GM19240 (cell line): ENCODE measurements around the gene MESP2.

Experiments used
- DNase-seq: peaks from one replicate; pipeline ENCODE4 v3.0.0; 2011; ENCODE audit warnings: low spot score; ENCODE audit not compliant: insufficient read length

MESP2 gene

GRCh38 chr15:89754361-89755154 lies 21.6 kb upstream of the MESP2 start:
- DNase-seq = no peak

- DNase-seq = no peak
Measured at GRCh38 chr15:89755701-89756100, 20.4 kb upstream of the MESP2 start.

GRCh38 chr15:89756897-89757296 lies 19.2 kb upstream of the MESP2 start:
- no peak for DNase-seq

DNA sequence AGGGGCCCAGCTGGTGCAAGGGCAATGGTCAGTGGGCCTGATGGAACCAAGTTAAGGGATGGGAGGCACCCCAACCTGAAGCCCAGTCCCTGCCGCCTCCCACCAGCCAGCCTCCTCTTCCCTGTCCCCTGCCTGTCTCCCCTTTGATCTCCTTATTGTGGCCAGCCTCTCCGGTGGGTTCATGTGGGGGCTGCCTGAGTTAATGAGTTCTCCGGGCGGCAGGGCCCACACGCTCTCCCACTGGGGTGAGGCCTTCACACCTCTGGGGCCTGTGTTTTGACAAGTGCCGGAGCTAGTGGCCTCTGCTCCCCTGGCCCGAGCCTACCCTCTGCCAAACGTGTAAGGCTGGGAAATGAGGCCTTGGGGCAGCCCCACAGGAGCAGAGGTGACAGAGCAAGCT lies 17.8 kb upstream of the MESP2 start:
- no peak for DNase-seq

- DNase-seq = no peak
Measured at GRCh38 chr15:89758981-89759380, 17.2 kb upstream of the MESP2 start.

- DNase-seq = no peak
Measured at GRCh38 chr15:89759835-89760234, 16.3 kb upstream of the MESP2 start.

DNA sequence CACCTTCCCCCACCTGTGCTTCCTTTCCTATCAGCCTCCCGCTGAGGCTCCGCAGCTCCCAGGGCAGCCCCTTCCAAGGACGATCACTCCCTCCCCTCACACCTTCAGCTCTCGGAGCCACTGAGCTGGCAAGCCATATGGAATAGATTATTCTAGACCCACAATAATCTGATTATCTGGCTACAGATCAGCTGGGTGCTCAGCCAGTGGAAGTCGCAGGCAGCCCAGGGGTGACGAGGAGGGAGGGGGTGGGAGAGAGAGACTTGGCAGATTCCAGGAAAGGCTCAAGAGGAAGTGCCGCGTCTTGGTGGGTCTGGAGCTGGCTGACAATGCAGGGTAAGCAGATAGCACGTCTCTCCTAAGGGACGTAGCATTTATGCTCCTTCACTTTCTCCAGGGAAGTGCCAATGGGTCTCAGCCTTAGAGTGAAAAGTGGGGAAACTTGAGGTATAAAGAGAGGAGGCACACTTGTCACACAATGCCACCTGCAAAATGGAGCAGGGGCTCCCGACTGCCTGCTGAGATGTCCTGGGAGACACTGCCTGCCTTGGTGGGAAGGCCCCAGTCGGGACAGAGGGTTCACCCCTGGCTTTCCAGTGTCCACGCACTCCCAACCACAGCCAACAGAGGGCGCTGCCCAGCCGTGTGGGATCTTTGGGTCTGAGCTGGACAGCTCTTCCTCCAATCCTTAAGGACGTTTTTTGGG lies 15.7 kb upstream of the MESP2 start:
- DNase-seq = peak; percentile 70

DNA sequence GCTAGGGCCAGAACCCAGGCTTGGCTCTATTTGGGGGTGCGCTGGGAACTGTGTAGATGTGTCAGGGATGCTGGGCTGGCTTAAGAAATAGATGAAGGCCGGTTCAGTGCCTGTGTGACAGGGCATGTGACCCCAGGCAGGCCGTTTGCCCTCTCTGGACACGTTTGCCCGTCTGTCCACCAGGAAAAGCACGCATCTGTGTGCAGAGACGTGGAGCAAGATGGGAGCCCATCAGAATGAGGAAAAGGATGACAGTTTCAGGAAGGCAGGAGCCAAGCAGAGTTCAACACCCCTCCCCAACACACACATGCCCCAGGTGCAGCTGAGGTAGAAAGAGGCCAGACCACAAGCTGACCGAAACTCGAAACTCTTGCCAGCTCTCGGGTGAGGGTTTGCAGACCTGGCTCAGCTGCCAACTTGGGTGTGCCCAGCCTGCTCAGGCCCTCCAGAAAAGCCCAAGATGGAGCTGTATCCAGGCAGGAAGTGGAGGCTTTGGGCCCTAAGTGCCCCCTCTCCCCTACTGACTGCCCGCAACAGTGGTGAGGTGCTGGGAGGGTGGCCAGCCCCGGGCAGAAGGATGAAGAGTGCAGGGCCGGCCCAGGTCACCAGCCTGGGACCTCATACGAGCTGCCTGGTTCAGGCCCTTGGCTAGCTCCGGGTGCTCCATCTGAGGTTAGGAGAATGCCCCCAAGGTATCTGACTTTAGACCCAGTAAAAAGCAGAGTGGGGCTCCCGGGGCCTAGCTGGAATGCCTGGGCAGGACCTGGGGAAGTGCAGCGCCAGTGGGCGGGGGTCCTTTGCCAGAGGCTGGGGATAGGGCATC lies 14.9 kb upstream of the MESP2 start:
- DNase-seq = no peak

DNA sequence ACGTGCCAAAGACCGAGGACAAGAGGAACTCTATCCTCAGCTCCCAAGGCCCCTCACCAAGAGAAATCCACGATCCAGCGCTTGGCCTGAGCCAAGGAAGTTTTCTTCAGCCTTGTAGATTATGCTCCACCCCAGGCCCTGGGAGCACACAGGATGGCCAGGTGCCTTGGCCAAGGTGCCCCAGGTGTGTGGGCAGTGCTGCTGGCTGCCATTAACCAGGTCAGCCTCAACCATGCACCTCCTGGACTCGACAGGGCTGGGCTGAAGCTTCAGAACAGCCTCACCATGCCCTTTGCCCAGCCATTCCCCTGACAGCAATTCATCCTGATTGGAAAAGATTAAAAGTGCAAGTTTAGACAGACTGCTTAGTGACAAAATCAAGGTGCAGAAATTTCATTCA lies 14.2 kb upstream of the MESP2 start:
- no peak for DNase-seq

- no peak for DNase-seq
Measured at GRCh38 chr15:89765694-89766093, 10.4 kb upstream of the MESP2 start.

DNA sequence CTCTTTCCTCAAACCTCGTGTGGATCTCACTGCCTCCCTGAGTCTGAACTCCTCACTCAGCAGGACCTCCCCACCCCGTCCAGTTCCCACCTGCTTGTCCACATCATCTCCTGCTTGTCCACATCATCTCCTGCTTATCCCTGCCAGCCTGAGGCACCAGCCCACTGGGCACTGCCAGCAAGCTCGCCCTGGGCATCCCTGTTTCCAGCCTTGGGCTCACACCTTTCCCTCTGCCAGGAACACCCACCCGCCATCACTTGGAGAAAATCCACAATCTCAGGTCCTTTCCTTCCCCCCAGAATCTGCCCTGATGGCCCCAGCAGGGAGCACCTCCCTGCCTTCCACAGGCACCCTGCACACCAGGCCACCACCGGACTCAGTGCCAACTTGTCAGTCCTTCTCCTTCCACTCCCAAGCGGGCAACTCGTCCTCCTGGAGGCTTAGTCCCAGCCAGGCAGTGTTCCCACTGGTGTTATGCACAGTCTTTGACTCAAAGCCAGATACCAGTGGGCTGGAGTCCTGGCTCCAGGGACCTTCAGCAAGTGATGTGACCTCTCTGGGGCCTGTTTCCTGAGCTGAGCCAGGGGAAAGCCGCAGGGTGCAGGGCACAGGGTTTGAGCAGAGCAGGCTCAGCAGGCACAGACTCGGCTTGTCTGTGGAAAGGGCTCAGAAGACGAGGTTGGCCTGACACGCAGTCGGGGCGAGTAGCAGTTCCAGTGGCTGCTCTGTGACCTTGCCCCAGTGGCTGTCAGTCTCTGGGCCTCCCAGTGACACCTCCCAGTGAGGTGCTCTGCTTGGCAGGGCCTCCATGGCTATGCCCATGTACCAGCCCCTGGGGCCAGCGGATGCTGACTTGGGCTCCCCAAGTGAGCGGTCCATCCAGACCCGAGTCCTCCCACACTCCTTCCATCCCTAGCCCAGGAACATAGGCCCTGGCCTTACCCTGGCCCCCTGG lies 9.5 kb upstream of the MESP2 start:
- DNase-seq = no peak

DNA sequence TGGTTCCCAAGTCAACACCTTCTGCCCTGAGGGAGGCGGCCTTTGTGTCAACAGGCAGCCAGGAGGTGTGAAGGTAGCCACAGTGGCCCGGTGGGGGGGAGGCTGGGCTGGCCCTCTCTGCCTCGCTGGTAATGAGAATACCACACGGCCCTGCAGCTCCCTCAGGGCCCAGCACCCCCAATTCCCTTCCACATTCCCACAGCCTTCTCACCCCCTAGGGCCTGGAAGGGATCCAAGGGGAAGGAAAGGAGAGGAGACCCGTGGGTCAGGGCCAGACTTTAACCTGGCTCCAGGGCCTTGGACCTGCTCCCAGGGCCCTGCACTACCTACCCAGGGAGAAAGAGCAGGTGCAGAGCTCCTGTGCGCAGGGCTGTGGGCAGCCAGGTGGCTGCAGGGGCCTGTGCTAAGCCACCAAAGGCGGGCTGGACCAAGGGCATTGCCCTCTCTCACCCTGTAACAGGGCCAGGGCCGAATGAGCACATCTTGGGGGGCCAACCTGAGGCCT lies 8.7 kb upstream of the MESP2 start:
- no peak for DNase-seq

GRCh38 chr15:89768071-89768500 lies 8.0 kb upstream of the MESP2 start:
- no peak for DNase-seq

DNA sequence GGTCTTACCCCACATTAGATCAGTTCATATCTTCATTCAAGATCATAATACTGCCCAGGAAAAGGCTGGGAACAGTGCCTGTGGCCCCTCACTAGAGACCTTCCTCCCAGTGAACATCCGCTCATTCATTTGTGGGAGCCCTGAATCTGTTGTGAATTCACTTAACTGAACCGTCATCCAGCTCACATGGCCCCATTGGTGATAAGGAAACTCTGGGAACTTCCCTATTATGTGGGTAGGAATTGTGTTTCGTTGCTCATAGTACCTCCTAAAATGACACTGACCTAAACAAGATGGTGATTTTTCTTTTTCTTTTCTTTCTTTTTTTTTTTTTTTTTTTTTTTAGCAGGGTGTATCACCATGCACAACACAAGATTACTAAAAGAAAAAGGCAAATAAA lies 6.8 kb upstream of the MESP2 start:
- no peak for DNase-seq

DNA sequence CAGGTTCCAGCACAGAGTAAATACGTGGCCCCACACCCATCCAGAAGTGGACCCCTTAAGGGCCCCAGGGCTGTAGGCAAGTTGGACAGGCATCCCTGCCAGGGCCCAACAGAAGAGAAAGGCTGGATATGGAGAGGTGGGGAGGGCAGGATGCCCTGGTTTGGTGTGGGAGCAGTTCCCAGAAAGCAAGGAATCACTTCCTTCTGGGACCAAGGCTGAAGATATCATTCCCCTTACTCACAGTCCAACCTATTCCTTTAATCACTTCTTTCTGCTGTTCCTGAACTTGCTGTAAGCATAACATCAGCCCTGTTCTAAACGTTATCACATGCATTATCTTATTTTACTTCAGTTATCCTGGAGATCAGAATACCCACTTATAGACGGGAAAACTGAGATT lies 6.1 kb upstream of the MESP2 start:
- no peak for DNase-seq

GRCh38 chr15:89772932-89773583 lies 3.1 kb upstream of the MESP2 start:
- no peak for DNase-seq

GRCh38 chr15:89774492-89774891 lies 1.6 kb upstream of the MESP2 start:
- no peak for DNase-seq

DNA sequence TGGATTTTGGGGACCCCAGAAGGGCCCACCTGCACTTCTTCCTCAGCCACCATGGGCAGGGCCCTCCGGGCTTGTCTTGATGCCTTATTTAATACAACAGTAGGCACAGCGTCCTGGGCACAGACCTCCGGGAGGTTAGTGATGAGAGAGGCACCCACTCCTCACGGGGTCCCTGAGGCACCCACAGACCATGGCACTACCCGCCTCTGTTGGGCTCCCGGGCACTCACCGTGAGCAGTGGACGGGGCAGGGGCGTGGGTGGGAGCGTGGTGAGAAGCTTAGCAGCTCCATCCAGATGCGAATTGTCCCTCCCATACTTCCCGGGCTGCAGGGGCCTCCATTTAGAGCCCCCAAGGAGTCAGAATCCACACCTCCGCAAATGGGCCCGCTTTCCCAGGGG lies 317 bp upstream of the MESP2 start:
- no peak for DNase-seq

DNA sequence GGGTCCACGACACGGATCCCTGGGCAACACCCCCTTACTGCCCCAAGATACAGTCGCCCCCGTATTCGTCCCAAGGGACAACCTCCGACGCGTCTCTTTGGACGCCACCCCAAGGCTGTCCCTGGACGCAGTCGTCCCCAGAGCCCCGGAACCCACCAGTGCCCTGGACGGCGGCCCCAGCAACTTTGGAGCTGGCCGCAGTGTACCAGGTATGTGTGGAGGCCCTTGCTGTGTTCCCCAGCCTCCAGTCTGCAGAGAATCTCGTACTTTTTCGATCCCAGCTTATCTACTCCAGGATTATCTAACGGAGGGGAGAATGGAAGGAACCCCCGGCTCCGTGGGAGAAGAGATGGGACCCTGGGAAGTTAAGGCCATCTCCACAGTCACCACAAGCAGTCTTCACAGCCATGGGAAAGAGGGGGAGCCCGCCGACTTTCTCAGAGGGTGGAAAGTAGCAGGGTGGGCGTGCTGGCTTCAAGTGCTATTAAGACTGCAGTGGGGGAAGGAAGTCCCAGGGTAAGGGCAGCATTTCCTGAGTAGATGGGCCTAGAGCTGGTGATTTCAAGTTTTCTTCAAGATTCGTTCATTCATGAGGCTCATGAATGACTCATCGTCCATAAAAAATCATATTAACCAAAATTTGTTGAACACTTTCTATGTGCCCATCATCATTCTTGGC lies 1.1 kb downstream of the MESP2 start:
- DNase-seq = no peak
